ENCODE results near the gene TMEM59L.

TMEM59L gene

DNA sequence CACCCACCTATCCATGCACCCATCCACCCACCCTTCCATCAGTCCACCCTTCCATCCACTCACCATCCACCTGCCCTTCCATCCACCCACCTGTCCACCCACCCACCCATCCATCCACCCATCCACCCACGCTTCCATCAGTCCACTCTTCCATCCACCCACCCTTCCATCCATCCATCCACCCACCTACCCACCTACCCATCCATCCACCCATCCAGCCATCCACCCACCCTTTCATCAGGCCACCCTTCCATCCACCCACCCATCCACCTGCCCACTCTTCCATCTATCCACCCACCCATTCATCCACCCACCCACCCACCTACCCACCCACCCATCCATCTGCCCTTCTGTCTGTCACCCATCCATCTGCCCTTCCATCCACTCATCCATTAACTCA is 41.2 kb downstream of the TMEM59L start:
- peaks cover 30% of the 10 kb centered on the region for H3K4me1 Mint-ChIP-seq
- DNase-seq (ENCODE audit: low spot score in 2 of 2) (no peak), ATAC-seq (replicated peaks; ENCODE audit: extremely low read depth, poor library complexity, severe bottlenecking) (no peak)
- H3K9me3 Mint-ChIP-seq = no peaks in the 10 kb centered on the region
- no peaks in the 10 kb centered on the region for H3K27me3 Mint-ChIP-seq
- peaks cover 6% of the 10 kb centered on the region for H3K36me3 Mint-ChIP-seq (ENCODE audit: insufficient read depth)
- H3K4me3 Mint-ChIP-seq = no peak overlapping the region
- no peak overlapping the region for H3K27ac Mint-ChIP-seq (ENCODE audit: low read depth)

DNA sequence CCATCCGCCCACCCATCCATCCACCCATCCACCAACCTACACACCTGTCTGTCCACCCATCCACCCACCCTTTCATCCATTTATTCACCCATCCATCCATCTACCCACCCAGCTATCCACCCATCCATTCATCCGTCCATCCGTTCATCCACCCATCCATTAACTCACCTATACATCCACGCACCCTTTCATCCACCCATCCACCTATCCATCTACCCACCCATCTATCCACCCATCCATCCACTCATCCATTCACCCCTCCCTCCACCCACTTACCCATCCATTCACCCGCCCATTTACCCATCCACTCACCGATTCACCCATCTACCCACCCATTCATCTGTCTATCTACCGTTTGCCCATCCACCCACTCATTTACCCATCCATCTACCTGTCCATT is 41.8 kb downstream of the TMEM59L start:
- no peaks in the 10 kb centered on the region for H3K9me3 Mint-ChIP-seq
- no peak for DNase-seq (ENCODE audit: low spot score in 2 of 2)
- H3K4me3 Mint-ChIP-seq = no peak overlapping the region
- H3K4me1 Mint-ChIP-seq = peaks cover 32% of the 10 kb centered on the region
- no peak overlapping the region for H3K27ac Mint-ChIP-seq (ENCODE audit: low read depth)
- ATAC-seq (replicated peaks; ENCODE audit: extremely low read depth, poor library complexity, severe bottlenecking) = no peak
- H3K36me3 Mint-ChIP-seq (ENCODE audit: insufficient read depth) = peaks cover 6% of the 10 kb centered on the region
- H3K27me3 Mint-ChIP-seq = no peaks in the 10 kb centered on the region

DNA sequence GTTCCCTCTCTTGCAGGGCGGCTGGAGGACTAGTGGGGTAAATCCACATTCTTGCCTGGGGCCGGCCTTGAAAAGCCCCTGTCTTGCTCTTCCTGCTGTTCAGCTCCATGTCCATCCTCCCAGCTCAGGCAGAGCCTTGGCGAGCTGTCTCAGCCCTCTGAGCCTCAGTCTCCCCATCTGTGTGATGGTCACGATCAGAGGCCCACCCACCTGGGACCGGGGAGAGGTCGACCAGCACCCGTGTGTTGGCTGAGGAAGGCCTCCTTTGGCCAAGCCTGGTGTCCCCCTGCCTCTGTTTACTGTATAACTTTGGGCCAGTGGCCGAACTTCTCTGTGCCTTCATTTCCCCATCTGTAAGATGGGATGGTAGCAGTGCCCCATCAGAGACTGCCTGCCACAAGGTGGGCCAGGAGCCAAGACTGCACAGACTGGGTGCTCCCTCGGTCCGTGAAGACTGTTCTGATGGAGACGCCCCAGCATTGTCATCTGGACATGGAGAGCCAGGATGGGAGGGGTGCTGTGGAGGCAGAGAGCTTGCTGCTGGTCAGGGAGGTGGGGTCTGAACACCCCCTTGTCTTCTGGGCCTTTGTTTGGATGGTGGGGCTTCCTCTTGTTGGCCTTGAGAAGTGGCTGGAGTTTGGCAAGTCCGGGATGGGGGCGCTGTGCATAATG is 42.6 kb downstream of the TMEM59L start:
- Mint-ChIP-seq H3K27ac (ENCODE audit: low read depth) (no peak overlapping the region), H3K27me3 (no peaks in the 10 kb centered on the region), H3K9me3 (no peaks in the 10 kb centered on the region), H3K4me3 (no peak overlapping the region), H3K36me3 (ENCODE audit: insufficient read depth) (peaks cover 5% of the 10 kb centered on the region), H3K4me1 (peaks cover 32% of the 10 kb centered on the region)
- ATAC-seq (replicated peaks; ENCODE audit: extremely low read depth, poor library complexity, severe bottlenecking) (no peak), DNase-seq (ENCODE audit: low spot score in 2 of 2) (no peak)

DNA sequence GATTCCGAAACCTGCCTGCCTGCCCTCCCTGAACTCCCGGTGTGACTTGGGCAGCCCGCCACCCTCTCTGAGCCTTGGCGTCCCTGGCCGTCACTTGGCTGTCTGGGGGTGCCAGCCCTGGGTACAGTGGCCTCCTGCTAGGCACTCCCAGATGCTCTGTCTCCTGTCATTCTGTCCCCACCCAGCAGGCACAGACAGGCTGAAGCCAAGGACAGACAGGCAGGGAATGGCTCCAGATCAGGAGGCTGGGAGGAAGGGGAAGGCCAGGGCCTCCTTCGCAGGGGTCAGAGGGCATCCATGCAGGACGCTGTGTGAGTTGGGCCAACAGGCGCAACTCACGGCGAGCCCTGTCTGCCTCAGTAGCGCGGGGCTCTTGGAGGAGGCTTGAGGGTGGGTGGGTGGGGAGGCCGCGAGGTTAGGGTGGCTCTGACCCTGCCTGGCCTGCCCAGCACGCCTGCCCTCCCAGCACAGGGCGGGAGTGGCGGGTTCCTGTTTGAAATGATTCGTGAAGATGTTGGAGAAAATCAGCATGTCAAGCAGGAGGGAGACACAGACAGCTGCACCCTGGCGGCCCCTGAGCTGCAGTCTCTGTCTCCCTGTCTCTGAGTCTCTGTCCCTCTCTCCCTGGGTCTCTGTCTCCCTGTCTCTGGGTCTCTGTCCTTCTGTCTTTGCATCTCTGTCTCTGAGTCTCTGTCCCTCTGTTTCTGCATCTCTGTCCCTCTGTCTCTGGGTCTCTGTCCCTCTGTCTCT is 43.8 kb downstream of the TMEM59L start:
- H3K27me3 Mint-ChIP-seq = no peaks in the 10 kb centered on the region
- DNase-seq (ENCODE audit: low spot score in 2 of 2) (no peak), ATAC-seq (replicated peaks; ENCODE audit: extremely low read depth, poor library complexity, severe bottlenecking) (no peak)
- peaks cover 5% of the 10 kb centered on the region for H3K36me3 Mint-ChIP-seq (ENCODE audit: insufficient read depth)
- H3K9me3 Mint-ChIP-seq = no peaks in the 10 kb centered on the region
- peak overlapping the region; percentile 50 for H3K27ac Mint-ChIP-seq (ENCODE audit: low read depth)
- no peak overlapping the region for H3K4me3 Mint-ChIP-seq
- peaks cover 37% of the 10 kb centered on the region for H3K4me1 Mint-ChIP-seq

DNA sequence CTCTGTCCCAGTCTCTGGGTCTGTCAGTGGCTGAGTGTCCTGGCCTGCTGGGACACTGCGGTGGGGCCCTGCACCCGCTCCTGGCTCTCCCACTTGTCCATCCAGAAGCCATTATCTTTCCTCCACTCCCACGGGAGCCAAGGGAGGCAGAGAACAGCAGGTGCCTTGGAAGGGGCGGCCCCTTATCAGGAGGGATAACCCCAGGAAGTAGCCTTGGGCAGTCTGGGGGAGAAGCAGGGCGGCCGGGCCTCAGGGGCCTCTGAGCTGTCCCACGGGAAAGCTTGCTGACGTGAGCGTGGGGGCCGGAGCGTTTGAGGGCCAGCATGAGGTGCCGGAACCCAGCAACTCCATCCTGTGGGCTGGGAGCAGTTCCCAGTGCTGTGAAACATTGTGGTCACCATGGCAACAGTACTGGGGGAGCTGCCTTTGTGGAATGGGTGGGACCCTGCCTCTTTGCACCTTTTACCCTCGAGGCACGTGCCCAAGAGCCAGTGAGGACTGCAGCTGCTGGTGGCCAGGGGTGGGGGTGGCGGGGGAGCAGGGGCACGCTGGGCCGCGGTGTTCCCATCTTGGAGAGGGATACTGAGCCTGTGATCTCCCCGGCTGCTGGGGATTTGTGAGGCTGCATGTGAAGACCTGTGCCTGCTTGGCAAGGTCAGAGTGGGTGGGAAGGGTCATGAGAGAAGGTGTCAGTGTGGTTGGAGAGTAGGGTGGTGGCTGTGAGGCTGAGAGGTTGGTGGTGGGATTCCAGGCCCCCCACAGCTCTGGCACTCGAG is 45.1 kb downstream of the TMEM59L start:
- Mint-ChIP-seq H3K36me3 (ENCODE audit: insufficient read depth) (peaks cover 5% of the 10 kb centered on the region), H3K4me3 (no peak overlapping the region)

DNA sequence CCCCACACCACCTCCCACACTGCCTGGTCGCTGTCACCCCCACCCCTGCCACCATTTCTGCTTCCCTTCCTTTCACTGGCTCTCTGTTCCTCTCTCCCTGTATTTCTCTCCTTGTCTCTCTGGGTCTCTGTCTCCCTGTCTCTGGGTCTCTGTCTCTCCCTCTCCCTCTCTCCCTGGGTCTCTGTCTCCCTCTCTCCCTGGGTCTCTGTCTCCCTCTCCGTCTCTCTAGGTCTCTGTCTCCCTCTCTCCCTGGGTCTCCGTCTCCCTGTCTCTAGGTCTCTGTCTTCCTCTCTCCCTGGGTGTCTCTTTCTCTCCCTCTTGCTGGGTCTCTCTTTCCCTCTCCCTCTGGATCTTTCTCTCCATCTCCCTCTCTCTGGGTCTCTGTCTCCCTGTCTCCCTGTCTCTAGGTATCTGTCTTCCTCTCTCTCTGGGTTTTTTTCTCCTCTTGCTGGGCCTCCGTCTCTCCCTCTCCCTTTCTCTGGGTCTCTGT is 45.7 kb downstream of the TMEM59L start:
- Mint-ChIP-seq H3K4me1 (peaks cover 32% of the 10 kb centered on the region), H3K36me3 (ENCODE audit: insufficient read depth) (peaks cover 5% of the 10 kb centered on the region), H3K27ac (ENCODE audit: low read depth) (peak overlapping the region; percentile 75), H3K4me3 (no peak overlapping the region), H3K27me3 (no peaks in the 10 kb centered on the region), H3K9me3 (no peaks in the 10 kb centered on the region)
- ATAC-seq (replicated peaks; ENCODE audit: extremely low read depth, poor library complexity, severe bottlenecking) (no peak), DNase-seq (ENCODE audit: low spot score in 2 of 2) (no peak)

More for the DNA sequence above, 45.1 kb downstream of the TMEM59L start:
- H3K27me3 Mint-ChIP-seq = no peaks in the 10 kb centered on the region
- H3K27ac Mint-ChIP-seq (ENCODE audit: low read depth) = peak overlapping the region; percentile 75
- ATAC-seq (replicated peaks; ENCODE audit: extremely low read depth, poor library complexity, severe bottlenecking) = no peak
- no peaks in the 10 kb centered on the region for H3K9me3 Mint-ChIP-seq
- H3K4me1 Mint-ChIP-seq = peaks cover 32% of the 10 kb centered on the region
- DNase-seq (ENCODE audit: low spot score in 2 of 2) = no peak

DNA sequence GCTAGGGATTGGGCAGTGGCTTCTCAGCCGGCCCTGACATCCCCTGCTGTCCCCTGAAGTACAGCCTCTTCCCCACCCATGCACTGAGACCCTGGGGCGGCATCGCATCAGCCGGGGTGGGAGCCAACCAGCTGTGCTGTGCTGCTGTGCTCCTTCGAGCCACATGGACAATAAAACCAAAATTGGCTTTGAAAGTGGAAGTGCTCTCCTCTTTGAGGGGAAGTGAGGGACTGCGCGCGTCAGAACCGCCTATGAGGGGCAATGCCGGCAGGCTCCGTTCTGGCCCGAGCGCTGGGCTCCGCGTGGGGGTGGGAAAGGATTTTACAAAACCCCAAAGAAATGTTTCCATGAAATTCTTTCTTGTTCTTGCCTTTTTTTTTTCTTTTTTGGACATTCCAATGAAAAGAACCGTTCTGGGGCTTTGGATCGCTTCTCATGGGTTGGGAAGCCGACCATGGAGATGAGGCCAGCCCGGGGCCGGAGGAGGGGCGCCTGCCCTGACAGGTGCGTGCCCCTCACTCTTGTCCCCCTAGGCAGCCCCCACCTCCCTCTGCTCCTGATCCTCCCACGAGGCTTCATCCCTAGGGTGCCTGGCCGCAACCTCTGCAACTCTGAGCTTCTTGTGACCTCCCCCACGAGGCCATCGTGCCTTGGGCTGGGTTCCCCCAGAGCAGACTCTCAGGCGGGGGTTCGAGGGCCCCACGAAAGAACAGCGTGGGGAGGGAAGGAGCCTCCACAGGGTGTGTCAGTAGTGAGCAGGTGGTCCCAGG is 46.8 kb downstream of the TMEM59L start:
- Mint-ChIP-seq H3K36me3 (ENCODE audit: insufficient read depth) (peaks cover 7% of the 10 kb centered on the region), H3K9me3 (no peaks in the 10 kb centered on the region), H3K4me1 (peaks cover 32% of the 10 kb centered on the region), H3K4me3 (peak overlapping the region; percentile 53), H3K27me3 (no peaks in the 10 kb centered on the region), H3K27ac (ENCODE audit: low read depth) (peak overlapping the region; percentile 75)
- ATAC-seq (replicated peaks; ENCODE audit: extremely low read depth, poor library complexity, severe bottlenecking) (no peak), DNase-seq (ENCODE audit: low spot score in 2 of 2) (no peak)

DNA sequence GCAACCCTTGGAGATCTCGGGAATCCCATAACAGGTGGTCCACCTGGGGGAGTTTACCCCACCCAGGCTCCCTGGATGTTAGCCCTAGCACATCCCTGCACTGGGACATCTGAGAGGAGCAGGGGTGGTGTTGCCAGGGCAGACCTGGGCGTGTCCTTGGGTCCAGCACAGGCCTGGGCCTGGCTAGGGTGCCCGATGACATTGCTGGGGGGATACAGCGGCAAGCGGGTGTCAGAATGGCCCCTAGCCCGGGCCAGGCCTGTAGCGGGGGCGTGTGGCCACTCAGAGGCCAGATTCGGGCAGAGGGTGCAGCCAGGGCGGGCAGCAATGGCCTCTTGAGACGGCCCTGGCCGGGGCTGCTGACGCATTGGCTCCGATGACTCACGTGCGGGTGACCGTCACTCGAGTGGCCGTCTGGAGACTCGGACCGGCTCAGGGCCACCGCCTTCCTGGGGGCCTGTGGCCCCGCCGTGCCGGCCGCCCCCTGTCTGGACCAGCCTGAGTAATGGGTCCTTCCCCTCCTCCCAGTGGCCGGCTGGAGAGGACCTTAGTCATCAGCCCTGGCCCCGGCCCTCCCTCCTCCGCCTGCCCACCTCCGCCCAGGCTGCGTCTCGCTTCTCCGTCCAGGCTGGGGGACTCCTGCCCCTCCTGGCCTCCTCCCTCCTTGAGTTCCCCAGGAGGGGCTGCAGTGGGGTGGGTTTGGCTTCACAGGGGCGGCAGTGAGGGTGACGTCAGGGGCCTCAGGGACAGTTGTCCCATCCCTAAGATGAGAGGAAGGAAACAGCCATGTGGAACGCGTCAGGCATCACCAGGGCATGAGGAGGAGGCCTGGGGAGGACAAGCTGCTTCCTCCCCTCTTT is 47.6 kb downstream of the TMEM59L start:
- no peak overlapping the region for H3K4me3 Mint-ChIP-seq
- ATAC-seq (replicated peaks; ENCODE audit: extremely low read depth, poor library complexity, severe bottlenecking) = no peak
- peaks cover 32% of the 10 kb centered on the region for H3K4me1 Mint-ChIP-seq
- H3K9me3 Mint-ChIP-seq = no peaks in the 10 kb centered on the region
- H3K27ac Mint-ChIP-seq (ENCODE audit: low read depth) = no peak overlapping the region
- no peak for DNase-seq (ENCODE audit: low spot score in 2 of 2)
- peaks cover 15% of the 10 kb centered on the region for H3K36me3 Mint-ChIP-seq (ENCODE audit: insufficient read depth)
- no peaks in the 10 kb centered on the region for H3K27me3 Mint-ChIP-seq

DNA sequence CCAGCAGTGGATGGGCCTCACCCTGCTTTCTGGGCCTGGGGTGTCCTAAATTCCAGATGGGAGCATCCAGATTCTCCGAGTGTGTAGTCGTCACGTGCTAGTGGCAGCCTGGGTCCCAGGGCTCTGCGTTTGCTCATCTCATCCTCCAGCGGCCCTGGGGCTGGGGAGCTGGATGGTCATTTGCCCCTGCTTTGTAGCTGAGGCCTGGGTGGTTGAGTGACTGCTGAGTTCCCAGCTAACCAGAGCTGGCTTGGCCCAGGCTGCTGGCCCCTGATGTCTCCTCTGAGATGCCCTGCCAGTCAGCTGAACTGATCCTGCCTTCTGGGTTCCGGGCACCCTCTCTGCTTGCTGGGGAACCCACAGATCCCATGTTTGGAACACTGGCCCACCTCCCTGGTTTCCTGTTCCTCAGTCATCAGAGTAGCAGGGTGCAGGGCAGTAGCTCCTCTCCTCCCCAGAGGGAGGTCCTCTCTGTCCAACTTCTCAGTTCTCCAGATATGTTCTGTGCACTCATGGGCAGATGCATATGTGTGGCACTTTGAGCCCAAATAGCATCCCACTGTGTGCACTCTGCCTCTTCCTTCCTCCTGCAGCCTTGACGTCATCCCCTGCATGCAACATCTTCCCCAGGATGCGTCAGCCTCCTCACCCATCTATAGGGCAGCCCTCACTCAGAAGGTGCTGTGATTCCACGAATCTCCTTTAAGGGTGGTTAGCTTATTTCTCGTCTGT is 48.4 kb downstream of the TMEM59L start:
- peaks cover 15% of the 10 kb centered on the region for H3K36me3 Mint-ChIP-seq (ENCODE audit: insufficient read depth)
- H3K4me1 Mint-ChIP-seq = peaks cover 32% of the 10 kb centered on the region
- H3K27me3 Mint-ChIP-seq = no peaks in the 10 kb centered on the region
- H3K9me3 Mint-ChIP-seq = no peaks in the 10 kb centered on the region
- no peak overlapping the region for H3K27ac Mint-ChIP-seq (ENCODE audit: low read depth)
- H3K4me3 Mint-ChIP-seq = no peak overlapping the region
- DNase-seq (ENCODE audit: low spot score in 2 of 2) (no peak), ATAC-seq (replicated peaks; ENCODE audit: extremely low read depth, poor library complexity, severe bottlenecking) (no peak)

DNA sequence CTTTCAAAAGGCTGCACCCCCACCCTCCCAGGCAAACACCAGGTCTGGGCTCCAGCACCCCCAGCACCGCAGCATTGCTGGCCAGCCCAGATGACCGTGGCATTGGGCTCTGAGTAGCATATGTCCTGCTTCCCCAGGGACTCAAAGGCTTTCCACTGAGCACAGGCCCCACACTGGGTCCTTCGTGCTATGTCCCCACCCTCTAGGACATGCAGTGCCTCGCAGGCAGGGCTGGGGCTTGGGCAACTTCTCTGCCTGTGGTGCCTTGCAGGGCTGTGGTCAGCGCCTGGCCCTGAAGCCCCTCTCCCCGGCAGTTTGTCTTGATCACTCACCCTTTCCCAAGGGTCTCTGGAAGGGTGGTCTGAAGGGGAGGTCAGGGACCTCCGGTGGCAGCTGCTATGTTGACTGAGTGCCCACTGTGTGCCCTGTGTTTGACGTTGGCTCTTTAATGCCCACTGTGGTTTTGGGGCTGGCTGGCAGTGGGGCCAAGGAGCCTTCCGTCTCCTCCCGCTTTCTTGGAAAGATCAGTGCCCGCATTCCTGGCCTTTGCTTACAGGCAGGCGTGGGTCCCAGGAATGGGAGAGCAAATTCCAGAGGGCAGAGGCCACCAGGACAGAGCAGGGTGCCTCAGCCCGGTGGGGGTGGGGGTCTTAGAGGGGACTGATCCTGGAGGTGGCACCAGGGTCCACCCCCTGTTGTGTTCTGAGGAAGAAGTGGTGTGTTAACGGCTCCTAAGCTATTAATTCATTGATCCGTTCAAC is 50.5 kb downstream of the TMEM59L start:
- peaks cover 19% of the 10 kb centered on the region for H3K4me1 Mint-ChIP-seq
- peaks cover 16% of the 10 kb centered on the region for H3K36me3 Mint-ChIP-seq (ENCODE audit: insufficient read depth)
- DNase-seq (ENCODE audit: low spot score in 2 of 2) = no peak
- no peak for ATAC-seq (replicated peaks; ENCODE audit: extremely low read depth, poor library complexity, severe bottlenecking)
- no peaks in the 10 kb centered on the region for H3K9me3 Mint-ChIP-seq
- no peak overlapping the region for H3K4me3 Mint-ChIP-seq
- H3K27ac Mint-ChIP-seq (ENCODE audit: low read depth) = no peak overlapping the region
- H3K27me3 Mint-ChIP-seq = no peaks in the 10 kb centered on the region
